ENCODE data around the gene PCED1B. TPM values are rescaled to one million over a fixed set of nuclear protein-coding genes. Genes with fewer than 3 reads are reported as not detected.

The PCED1B gene
- total RNA-seq, 6 donors from 2014 or later, result 4.6 to 53.4 (median 11.7) TPM

DNA sequence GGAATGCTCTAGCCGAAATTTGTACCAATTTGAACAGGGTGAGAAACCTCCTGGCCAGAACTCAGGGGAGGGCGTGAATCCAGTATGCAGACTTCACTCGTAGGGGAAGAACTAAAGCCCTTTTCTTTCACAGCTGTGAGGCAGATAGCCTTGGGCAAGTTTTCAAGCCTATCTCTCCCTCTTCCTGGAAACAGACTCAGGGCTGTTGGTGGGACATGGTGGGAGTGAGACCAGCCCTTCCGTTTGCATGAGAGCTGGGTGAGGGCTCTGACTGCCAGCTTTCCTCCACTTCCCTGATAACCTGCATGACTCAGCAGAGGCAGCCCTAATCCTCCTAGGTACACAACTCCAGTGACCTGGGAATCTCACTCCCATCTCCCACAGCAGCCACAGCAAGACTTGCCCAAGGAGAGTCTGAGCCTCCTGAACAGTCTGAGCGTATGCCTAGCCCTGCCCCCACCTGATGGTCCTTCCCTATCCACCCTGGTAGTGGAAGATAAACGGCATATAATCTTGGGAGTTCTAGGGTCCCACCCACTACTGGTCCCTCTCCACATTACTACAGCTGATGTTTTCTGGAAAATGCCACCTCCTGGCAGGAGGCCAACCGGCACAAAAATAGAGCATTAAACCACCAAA, 170.4 kb downstream of the PCED1B start:
- peaks cover 0 to 5% (median 0%) of the 10 kb centered on the region in 4 donors for H3K4me1 ChIP-seq
- TF ChIP-seq, protein P1, sequence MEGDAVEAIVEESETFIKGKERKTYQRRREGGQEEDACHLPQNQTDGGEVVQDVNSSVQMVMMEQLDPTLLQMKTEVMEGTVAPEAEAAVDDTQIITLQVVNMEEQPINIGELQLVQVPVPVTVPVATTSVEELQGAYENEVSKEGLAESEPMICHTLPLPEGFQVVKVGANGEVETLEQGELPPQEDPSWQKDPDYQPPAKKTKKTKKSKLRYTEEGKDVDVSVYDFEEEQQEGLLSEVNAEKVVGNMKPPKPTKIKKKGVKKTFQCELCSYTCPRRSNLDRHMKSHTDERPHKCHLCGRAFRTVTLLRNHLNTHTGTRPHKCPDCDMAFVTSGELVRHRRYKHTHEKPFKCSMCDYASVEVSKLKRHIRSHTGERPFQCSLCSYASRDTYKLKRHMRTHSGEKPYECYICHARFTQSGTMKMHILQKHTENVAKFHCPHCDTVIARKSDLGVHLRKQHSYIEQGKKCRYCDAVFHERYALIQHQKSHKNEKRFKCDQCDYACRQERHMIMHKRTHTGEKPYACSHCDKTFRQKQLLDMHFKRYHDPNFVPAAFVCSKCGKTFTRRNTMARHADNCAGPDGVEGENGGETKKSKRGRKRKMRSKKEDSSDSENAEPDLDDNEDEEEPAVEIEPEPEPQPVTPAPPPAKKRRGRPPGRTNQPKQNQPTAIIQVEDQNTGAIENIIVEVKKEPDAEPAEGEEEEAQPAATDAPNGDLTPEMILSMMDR (IDR thresholded peaks at IDR 0.05), result no peak
- no peak for TF ChIP-seq POLR2A (IDR thresholded peaks at IDR 0.05)
- no peak for TF ChIP-seq POLR2AphosphoS5 (IDR thresholded peaks at IDR 0.05)
- no peak for TF ChIP-seq EP300 (IDR thresholded peaks at IDR 0.05)
- ATAC-seq (ENCODE audit: low FRiP score in 2 of 2) (no peak), DNase-seq (no peak)
- H3K4me3 ChIP-seq, result no peak overlapping the region
- no peaks in the 10 kb centered on the region for H3K36me3 ChIP-seq
- H3K9me3 ChIP-seq, result peaks cover 0 to 4% (median 0%) of the 10 kb centered on the region in 4 donors
- no peak overlapping the region for H3K27ac ChIP-seq
- no peaks in the 10 kb centered on the region for H3K27me3 ChIP-seq
- WGBS, 2 donors, result 76 to 82% methylated on average over 6 to 7 of the region's 7 CpGs

DNA sequence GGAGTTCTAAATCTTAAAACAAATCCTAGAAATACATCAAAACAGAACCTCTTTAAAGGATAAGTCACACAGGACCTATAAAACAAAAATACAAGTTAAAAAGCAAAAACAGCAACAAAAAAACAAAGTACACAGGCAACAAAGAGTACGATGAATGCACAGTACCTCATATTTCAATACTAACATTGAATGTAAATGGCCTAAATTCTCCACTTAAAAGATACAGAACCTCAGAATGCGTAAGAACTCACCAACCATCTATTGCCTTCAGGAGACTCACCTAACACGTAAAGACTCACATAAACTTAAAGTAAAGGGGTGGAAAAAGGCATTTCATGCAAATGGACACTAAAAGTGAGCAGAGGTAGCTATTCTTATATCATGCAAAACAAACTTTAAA, 172.5 kb downstream of the PCED1B start:
- Histone ChIP-seq H3K36me3 (no peaks in the 10 kb centered on the region), H3K9me3 (peaks cover 0 to 4% (median 0%) of the 10 kb centered on the region in 4 donors), H3K27me3 (no peaks in the 10 kb centered on the region), H3K4me1 (peaks cover 0 to 3% (median 0%) of the 10 kb centered on the region in 4 donors), H3K27ac (no peak overlapping the region), H3K4me3 (no peak overlapping the region)
- DNase-seq (no peak), ATAC-seq (ENCODE audit: low FRiP score in 2 of 2) (no peak)
- TF ChIP-seq EP300 (IDR thresholded peaks at IDR 0.05) (no peak), POLR2A (IDR thresholded peaks at IDR 0.05) (no peak), POLR2AphosphoS5 (IDR thresholded peaks at IDR 0.05) (no peak)
- TF ChIP-seq, protein P1 (IDR thresholded peaks at IDR 0.05), result no peak
- WGBS, 2 donors, result 85 to 99% methylated on average over 3 of the region's 3 CpGs

DNA sequence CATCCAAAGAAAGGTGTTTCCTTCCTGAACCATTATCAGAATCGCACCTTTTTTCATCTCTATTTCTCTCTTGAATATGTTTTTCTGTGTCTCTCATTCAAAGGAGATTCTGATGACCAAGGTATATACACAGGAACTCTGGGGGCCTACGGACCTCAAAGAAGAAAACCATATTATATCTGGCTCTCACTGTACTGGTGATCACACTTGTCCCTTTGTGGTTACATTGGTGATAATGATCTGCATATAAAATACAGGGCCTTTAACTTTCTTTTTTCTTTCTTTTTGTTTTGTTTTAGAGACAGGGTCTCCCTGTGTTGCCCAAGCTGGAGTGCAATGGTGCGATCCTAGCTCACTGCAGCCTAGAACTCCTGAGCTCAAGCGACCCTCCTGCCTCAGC, 185.5 kb downstream of the PCED1B start:
- H3K4me1 ChIP-seq, result no peaks in the 10 kb centered on the region
- DNase-seq, result no peak
- ATAC-seq (ENCODE audit: low FRiP score in 2 of 2), result no peak
- no peak overlapping the region for H3K27ac ChIP-seq
- TF ChIP-seq POLR2A (IDR thresholded peaks at IDR 0.05), result no peak
- no peak for TF ChIP-seq EP300 (IDR thresholded peaks at IDR 0.05)
- TF ChIP-seq POLR2AphosphoS5 (IDR thresholded peaks at IDR 0.05), result no peak
- TF ChIP-seq, protein P1 (IDR thresholded peaks at IDR 0.05), result no peak
- H3K27me3 ChIP-seq, result no peaks in the 10 kb centered on the region
- WGBS, 2 donors, result 77 to 87% methylated on average over 4 of the region's 4 CpGs
- no peaks in the 10 kb centered on the region for H3K36me3 ChIP-seq
- H3K4me3 ChIP-seq, result no peak overlapping the region
- no peaks in the 10 kb centered on the region for H3K9me3 ChIP-seq

DNA sequence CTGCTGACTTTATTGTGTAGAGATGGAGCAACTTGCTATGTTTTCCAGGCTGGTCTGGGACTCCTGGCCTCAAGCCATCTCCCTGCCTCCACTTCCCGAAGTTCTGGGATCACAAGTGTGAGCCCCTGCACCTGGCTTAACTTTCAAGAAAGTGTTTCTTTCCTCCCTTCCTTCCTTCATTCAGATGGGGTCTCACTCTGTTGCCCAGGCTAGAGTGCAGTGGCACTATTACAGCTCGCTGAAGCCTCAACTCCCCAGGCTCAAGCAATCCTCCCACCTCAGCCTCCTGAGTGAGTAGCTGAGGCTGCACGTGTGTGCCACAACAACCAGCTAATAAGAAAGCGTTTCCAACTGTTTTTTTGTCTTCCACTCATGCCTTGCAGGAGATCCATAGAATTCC, 186.0 kb downstream of the PCED1B start:
- ATAC-seq (ENCODE audit: low FRiP score in 2 of 2) (no peak), DNase-seq (no peak)
- Histone ChIP-seq H3K4me1 (no peaks in the 10 kb centered on the region), H3K27me3 (no peaks in the 10 kb centered on the region), H3K27ac (no peak overlapping the region), H3K36me3 (no peaks in the 10 kb centered on the region), H3K4me3 (no peak overlapping the region), H3K9me3 (no peaks in the 10 kb centered on the region)
- 85 to 95% methylated on average over 4 of the region's 4 CpGs for WGBS, 2 donors
- TF ChIP-seq POLR2AphosphoS5 (IDR thresholded peaks at IDR 0.05), result no peak
- no peak for TF ChIP-seq EP300 (IDR thresholded peaks at IDR 0.05)
- TF ChIP-seq, protein P1 (IDR thresholded peaks at IDR 0.05), result no peak
- no peak for TF ChIP-seq POLR2A (IDR thresholded peaks at IDR 0.05)

DNA sequence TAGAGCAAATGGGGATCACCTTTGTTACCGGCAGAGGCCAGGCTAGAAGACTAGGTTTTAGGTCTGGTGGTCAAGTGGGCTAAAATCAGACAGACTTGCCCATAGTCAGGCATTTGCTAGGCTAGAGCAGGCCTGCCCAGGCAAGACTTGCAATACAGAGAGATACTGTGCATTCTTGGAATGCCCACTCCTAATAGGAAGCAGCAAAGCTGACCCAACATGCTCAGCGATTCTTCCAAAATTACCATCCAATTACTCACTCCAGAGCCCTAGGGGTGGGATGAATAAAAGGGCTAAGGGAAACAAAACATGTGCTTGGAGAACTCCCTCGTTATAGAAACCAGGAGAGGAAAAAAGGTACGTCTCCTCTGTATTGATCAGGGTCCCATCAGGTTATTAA, 188.2 kb downstream of the PCED1B start:
- Histone ChIP-seq H3K27me3 (no peaks in the 10 kb centered on the region), H3K4me1 (no peaks in the 10 kb centered on the region), H3K4me3 (no peak overlapping the region), H3K27ac (no peak overlapping the region), H3K36me3 (no peaks in the 10 kb centered on the region), H3K9me3 (no peaks in the 10 kb centered on the region)
- no peak for ATAC-seq (ENCODE audit: low FRiP score in 2 of 2)
- WGBS, 2 donors, result 95 to 96% methylated on average over 4 of the region's 4 CpGs
- TF ChIP-seq POLR2AphosphoS5 (IDR thresholded peaks at IDR 0.05) (no peak), EP300 (IDR thresholded peaks at IDR 0.05) (no peak), POLR2A (IDR thresholded peaks at IDR 0.05) (no peak)
- TF ChIP-seq, protein P1 (IDR thresholded peaks at IDR 0.05), result no peak
- no peak for DNase-seq

Data from upper lobe of left lung (tissue), 6 donors.